Measurements from ENCODE around the gene CNOT1. TPM values are rescaled to one million over a fixed set of nuclear protein-coding genes. Genes with fewer than 3 reads are reported as not detected.

Gene CNOT1
- total RNA-seq, 4 donors from 2014 or later, result 122 to 257 (median 178) TPM

DNA sequence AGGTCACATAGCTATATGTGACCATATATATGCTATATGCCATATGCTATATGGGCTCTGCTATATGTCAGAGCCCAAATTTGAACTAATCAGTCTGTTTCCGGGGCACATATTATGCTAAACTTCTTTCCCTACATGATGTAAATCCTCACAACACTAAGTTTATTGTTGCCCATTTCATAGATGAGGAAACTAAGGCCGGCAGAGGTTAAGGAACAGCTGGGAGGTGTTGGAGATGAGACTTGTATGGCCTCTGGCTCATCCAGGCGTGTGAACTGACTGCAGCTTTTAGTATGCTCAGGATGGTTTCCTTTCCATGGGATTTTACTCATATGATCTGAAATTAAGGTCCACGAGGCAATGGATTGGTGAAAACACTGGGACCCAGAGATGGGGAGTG lies 17.5 kb upstream of the CNOT1 start:
- H3K36me3 ChIP-seq, result no peaks in the 10 kb centered on the region
- peaks cover 0 to 11% (median 2%) of the 10 kb centered on the region in 4 donors for H3K4me1 ChIP-seq
- H3K27ac ChIP-seq, result no peak overlapping the region
- WGBS, 2 donors (ENCODE audit: low coverage in 1 of 2), result 83 to 85% methylated on average over 2 to 4 of the region's 4 CpGs
- DNase-seq, result no peak
- no peak overlapping the region for H3K4me3 ChIP-seq
- no peaks in the 10 kb centered on the region for H3K27me3 ChIP-seq
- H3K9me3 ChIP-seq, result no peaks in the 10 kb centered on the region
- intact Hi-C loops (cut with DNase I; ENCODE audit: low total_unique reads) (no loop called here), in situ Hi-C loops (cut with MboI; ENCODE audit: low pct_ligation_motif_present in 1 of 4, low pct_unique_long_range_greater_than_20kb in 1 of 4, low sequenced_read_pairs in 3 of 4) (no loop called here)
- no peak for TF ChIP-seq POLR2A (IDR thresholded peaks at IDR 0.05)
- TF ChIP-seq, protein P1, sequence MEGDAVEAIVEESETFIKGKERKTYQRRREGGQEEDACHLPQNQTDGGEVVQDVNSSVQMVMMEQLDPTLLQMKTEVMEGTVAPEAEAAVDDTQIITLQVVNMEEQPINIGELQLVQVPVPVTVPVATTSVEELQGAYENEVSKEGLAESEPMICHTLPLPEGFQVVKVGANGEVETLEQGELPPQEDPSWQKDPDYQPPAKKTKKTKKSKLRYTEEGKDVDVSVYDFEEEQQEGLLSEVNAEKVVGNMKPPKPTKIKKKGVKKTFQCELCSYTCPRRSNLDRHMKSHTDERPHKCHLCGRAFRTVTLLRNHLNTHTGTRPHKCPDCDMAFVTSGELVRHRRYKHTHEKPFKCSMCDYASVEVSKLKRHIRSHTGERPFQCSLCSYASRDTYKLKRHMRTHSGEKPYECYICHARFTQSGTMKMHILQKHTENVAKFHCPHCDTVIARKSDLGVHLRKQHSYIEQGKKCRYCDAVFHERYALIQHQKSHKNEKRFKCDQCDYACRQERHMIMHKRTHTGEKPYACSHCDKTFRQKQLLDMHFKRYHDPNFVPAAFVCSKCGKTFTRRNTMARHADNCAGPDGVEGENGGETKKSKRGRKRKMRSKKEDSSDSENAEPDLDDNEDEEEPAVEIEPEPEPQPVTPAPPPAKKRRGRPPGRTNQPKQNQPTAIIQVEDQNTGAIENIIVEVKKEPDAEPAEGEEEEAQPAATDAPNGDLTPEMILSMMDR (IDR thresholded peaks at IDR 0.05), result no peak
- TF ChIP-seq POLR2AphosphoS5 (IDR thresholded peaks at IDR 0.05), result no peak
- no peak for TF ChIP-seq EP300 (IDR thresholded peaks at IDR 0.05; ENCODE audit: low read depth)

DNA sequence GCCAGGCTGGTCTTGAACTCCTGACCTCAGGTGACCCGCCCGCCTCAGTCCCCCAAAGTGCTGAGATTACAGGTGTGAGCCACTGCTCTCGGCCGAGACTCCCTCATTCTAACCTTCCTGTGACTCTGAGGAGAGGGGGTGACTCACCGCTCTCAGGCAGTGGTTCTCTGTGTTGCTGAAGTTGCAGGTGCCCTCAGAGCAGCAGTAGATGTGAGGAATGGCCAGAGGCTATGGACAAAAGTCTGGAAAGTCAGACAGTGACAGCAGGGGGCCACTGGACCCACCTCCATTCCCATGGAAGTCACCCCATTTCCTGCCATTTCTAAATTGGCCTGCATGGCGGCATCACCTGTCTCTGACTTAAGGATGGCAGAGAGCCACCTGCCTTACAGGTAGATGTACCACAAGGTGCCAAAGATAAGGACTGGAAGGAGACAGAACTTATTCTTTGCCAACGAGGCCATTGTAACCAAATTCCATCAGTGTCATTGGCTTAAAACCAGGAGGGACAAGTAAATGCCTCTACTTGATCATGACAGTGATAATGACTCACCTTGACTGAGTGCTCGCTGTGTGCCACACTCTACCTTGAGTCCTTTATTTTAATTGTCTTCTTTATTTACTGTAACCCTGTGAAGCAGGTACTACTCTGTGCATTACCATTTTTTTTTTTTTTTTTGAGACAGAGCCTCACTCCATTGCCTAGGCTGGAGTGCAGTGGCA lies 15.3 kb upstream of the CNOT1 start:
- Histone ChIP-seq H3K4me1 (peaks cover 0 to 5% (median 0%) of the 10 kb centered on the region in 4 donors), H3K27ac (no peak overlapping the region), H3K36me3 (no peaks in the 10 kb centered on the region), H3K4me3 (no peak overlapping the region), H3K9me3 (no peaks in the 10 kb centered on the region), H3K27me3 (no peaks in the 10 kb centered on the region)
- 77 to 84% methylated on average over 3 to 8 of the region's 8 CpGs for WGBS, 2 donors (ENCODE audit: low coverage in 1 of 2)
- no peak for DNase-seq
- in situ Hi-C loops (cut with MboI; ENCODE audit: low pct_ligation_motif_present in 1 of 4, low pct_unique_long_range_greater_than_20kb in 1 of 4, low sequenced_read_pairs in 3 of 4) (no loop called here), intact Hi-C loops (cut with DNase I; ENCODE audit: low total_unique reads) (no loop called here)
- TF ChIP-seq EP300 (IDR thresholded peaks at IDR 0.05; ENCODE audit: low read depth) (no peak), POLR2AphosphoS5 (IDR thresholded peaks at IDR 0.05) (no peak), POLR2A (IDR thresholded peaks at IDR 0.05) (no peak)
- TF ChIP-seq, protein P1 (IDR thresholded peaks at IDR 0.05), result no peak

DNA sequence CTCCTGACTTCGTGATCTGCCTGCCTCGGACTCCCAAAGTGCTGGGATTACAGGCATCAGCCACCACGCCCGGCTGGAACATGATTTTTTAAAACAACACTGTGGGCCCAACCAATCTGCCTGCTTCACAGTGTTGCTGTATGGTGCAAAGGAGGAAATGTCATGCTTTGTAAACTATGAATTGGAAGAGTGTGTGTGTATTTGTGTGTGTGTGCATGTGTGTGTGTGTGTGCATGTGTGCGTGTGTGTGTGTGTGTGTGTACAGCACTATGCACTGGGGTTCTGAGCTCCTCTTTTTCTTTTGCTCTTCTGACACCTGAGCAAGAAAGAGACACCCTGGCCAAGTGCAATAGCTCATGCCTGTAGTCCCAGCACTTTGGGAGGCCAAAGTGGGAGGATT lies 14.5 kb upstream of the CNOT1 start:
- in situ Hi-C loops (cut with MboI; ENCODE audit: low pct_ligation_motif_present in 1 of 4, low pct_unique_long_range_greater_than_20kb in 1 of 4, low sequenced_read_pairs in 3 of 4), result no loop called here
- no peak overlapping the region for H3K27ac ChIP-seq

DNA sequence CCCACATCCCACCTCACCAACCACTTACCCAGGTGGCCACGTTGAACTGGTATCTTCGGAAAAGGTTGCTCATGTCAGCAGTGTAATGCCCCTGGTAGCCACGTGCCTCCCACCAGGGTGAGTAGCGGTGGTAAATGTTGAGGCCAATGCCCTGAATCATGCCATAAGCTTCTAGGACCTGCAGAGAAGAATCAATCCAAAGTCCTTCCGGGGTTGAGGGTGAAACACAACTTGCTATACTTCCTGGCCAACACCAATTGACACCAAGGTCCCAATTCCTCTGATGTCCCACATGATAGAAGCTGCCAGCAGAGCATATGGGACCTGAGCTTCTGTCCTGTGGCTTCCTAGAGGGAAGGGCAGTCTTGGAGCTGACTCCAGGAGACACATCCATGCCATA lies 11.3 kb upstream of the CNOT1 start:
- H3K27ac ChIP-seq, result no peak overlapping the region
- H3K4me3 ChIP-seq, result no peak overlapping the region
- intact Hi-C loops (cut with DNase I; ENCODE audit: low total_unique reads) (no loop called here), in situ Hi-C loops (cut with MboI; ENCODE audit: low pct_ligation_motif_present in 1 of 4, low pct_unique_long_range_greater_than_20kb in 1 of 4, low sequenced_read_pairs in 3 of 4) (no loop called here)
- 95% methylated on average over 5 of the region's 5 CpGs; no CpG with 5 or more reads in 1 of the 2 donors for WGBS, 2 donors (ENCODE audit: low coverage in 1 of 2)
- DNase-seq, result no peak
- no peaks in the 10 kb centered on the region for H3K9me3 ChIP-seq
- H3K4me1 ChIP-seq, result no peaks in the 10 kb centered on the region
- no peaks in the 10 kb centered on the region for H3K36me3 ChIP-seq
- H3K27me3 ChIP-seq, result no peaks in the 10 kb centered on the region
- TF ChIP-seq EP300 (IDR thresholded peaks at IDR 0.05; ENCODE audit: low read depth), result no peak
- TF ChIP-seq, protein P1 (IDR thresholded peaks at IDR 0.05), result no peak
- TF ChIP-seq POLR2A (IDR thresholded peaks at IDR 0.05), result no peak
- TF ChIP-seq POLR2AphosphoS5 (IDR thresholded peaks at IDR 0.05), result no peak

More for the DNA sequence above, 14.5 kb upstream of the CNOT1 start:
- Histone ChIP-seq H3K27me3 (no peaks in the 10 kb centered on the region), H3K36me3 (no peaks in the 10 kb centered on the region), H3K4me3 (no peak overlapping the region), H3K4me1 (no peaks in the 10 kb centered on the region), H3K9me3 (no peaks in the 10 kb centered on the region)
- TF ChIP-seq EP300 (IDR thresholded peaks at IDR 0.05; ENCODE audit: low read depth) (no peak), POLR2AphosphoS5 (IDR thresholded peaks at IDR 0.05) (no peak), POLR2A (IDR thresholded peaks at IDR 0.05) (no peak)
- TF ChIP-seq, protein P1 (IDR thresholded peaks at IDR 0.05), result no peak
- 0 to 84% methylated on average over 1 to 5 of the region's 5 CpGs for WGBS, 2 donors (ENCODE audit: low coverage in 1 of 2)
- no peak for DNase-seq
- intact Hi-C loops (cut with DNase I; ENCODE audit: low total_unique reads), result no loop called here

Measured in transverse colon (tissue), 4 donors.